GM19328 (cell line): ENCODE measurements around the gene GGT1.
"Not testable (repeated sequence)": the region's sequence is repeated elsewhere in the genome, so short reads cannot be mapped to it uniquely, and the experiment has no call there.

Source experiments
- ATAC-seq: cut with Tn5 transposase; IDR thresholded peaks from one replicate; pipeline ENCODE4 v1.9.1; 2021; ENCODE audit warnings: mild to moderate bottlenecking, moderate library complexity; ENCODE audit not compliant: unreplicated experiment

Gene GGT1

GRCh38 chr22:24602847-24603769, at the start of gene GGT1:
Gene GGT1, plus strand, starts transcription at chr22:24603193. Its CDS starts 7,889 bp downstream, at chr22:24611082.
- not testable (repeated sequence) for ATAC-seq

- no peak for ATAC-seq
Observed at GRCh38 chr22:24553597-24554312, 49.2 kb upstream of the GGT1 start.

DNA sequence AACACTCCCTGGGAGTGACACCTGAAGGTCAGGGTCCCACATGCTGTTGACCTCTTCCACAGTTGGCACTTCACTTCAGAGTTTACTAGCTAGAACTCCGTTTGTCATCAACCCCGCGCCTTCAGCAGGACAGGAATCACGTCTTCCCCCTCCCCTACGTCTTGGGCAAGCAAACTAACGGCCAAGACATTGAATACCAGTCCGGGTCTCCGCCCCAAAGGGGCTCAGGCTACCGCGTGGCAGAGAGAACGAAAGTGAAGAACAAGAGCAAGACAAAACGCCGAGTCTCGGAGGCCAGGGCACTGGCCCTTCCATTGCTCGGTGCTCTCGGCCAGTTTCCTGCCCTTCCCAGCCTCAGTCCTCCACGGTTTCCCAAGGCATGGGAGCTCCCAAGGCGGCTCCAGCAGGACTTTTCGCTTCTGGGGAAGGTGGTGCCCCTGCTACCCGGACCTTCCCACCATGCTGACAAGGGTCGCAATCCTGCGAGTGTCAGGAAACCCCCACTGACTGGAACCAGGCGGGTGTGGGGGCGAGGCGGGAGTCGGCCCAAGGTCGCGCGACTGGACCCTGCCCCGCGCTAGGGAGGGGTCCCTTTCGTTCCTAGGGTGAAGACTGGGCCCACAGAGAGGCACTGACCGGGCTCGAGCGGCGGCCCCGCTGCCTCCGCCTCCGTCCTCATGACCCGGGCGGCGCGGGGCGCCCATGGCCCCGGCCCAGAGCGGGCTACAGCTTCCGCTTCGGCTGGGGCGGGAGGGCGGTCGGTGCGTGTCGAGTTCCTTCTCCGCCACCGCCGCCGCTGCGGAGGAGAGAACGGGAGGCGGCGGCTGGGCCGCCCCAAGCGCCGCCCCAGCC, 48.5 kb upstream of the GGT1 start, which contains the start of gene GUCD1:
GUCD1 (minus strand) TSS at position 826 of the 852 bp plus-strand sequence; CDS start at position 679, 147 bp downstream.
- peak; percentile 24 for ATAC-seq

DNA sequence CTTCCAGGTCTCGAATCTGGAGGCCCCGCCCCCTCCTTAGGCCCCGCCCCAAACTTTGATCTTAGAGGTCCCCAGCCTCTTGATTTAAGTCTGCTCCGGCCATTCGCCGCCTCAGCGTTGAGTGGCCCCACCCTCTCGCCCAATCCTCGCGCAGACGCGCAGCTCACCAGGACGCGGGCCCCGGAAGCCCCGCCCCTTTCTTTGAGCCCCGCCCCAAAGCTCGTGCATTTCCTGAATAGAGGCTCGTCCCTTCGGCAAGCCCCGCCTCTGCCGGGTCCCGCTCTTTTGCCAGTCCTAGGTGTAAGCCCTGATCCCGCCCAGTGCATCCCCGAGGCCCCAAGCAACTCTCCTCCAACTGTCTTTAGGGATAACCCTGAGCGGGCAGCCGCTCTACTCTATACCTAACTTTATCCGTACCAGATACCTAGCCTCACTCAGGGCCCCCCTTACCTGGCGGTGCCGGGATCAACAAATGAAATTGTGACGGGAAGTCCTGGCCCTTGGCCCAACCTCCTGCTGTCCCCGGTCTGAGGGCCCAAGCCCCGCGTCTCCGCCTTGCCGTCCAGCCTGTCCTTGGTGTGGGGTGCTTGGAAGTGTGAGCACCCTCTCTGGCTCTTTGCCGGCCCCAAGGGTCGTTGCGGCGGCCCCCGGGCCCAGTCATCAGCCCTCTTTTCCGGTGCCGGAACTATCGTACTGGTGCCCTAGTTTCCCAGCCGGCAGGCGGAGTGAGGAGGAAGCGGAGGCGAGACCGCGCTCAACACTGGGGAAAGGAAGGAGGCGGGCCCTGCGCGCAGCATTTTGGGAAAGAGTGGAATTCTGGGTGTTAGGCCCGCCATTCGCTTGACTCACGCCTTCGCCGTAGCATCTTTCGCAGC, 47.6 kb upstream of the GGT1 start, which contains the start of gene SNRPD3:
SNRPD3 (plus strand) TSS at position 835 of the 875 bp plus-strand sequence. CDS start 1,676 bp downstream, outside the sequence.
- peak; percentile 69 for ATAC-seq

GRCh38 chr22:24559471-24559870, 43.5 kb upstream of the GGT1 start:
- no peak for ATAC-seq

DNA sequence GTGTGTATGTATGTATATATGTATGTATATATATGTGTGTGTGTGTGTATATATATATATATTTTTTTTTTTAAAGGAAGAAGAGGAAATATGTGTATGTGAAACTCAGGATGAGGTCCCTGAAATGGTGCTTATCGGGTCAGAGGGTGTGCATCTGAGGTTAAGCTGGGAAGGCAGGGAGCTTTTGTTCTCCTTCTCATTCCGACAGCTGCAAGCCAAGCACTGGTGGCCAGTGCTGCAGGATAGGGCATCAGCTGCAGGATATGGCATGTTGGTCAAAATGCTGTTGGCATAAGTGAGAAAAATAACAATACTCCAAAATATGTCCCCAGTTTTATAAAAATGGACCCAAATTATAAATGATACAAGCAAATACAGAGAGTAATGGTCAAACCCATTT, 39.7 kb upstream of the GGT1 start:
- ATAC-seq = no peak

- no peak for ATAC-seq
Observed at GRCh38 chr22:24564376-24565058, 38.5 kb upstream of the GGT1 start.

DNA sequence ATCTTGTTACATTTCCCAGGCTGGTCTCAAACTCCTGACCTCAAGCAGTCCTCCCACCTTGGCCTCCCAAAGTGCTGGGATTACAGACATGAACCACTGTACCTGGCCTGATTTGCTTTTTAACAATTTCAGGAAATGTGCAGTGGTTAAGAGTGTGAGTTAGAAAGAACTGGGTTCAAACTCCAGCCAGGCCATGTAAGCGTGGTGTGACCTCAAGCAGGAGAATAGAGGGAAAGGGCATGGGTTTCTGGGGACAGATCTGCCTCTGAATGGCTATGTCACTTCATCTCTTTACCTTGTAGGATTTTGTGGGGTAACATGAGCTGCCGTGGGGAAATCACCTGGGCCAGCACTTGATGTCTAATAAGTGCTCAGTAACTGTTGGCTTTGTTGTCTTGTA, 37.9 kb upstream of the GGT1 start:
- ATAC-seq = no peak

DNA sequence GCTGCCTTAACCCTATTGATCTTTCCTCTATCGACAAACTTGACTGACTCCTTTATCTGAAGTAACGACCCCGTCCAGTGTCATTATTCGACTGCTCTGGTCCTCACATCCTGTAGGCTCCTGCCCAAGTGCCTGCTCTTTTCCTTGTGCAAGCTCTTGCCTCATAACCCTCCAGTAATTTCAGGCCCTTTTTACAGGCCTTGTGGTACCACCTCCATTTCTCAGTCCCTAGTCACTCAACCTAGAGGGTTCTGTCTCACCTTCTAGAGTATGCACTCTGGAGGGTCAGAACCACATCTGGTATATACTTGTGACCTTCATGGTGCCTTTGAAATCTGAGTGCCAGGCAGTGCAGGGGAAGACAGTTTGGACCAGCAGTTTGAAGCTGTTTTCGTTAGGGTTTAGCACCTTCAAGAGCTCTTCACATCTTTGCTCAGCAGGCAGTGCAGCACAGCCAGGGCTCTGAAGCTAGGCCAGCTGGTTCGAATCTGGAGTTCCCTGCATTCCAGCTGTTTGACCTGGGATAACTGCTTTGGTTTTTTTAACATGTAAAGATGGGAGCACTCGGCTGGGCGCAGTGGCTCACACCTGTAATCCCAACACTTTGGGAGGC, 36.0 kb upstream of the GGT1 start:
- ATAC-seq = no peak

GRCh38 chr22:24567668-24568067, 35.3 kb upstream of the GGT1 start:
- ATAC-seq = no peak

GRCh38 chr22:24571266-24571665, 31.7 kb upstream of the GGT1 start:
- no peak for ATAC-seq

DNA sequence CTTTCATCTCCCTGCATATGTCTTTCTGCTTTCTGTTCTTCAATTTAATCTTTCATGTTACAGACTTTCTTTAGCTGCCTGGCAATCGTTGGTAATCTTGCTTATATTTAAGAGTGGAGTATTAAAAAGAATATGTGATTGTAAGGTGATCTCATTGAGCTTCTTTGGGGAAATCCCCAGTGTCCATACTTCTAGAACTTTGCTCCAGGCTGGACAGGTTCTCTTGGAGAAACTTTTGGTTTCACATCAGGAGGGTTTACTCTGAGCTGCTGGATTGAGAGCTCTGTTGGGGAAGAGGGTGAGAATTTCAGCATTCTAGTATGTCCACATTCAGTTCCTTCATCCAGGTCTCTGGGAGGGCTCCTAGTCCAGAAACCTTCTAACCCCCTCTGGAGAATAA, 26.2 kb upstream of the GGT1 start:
- ATAC-seq = no peak

GRCh38 chr22:24578355-24579257, 24.4 kb upstream of the GGT1 start:
- ATAC-seq = no peak

DNA sequence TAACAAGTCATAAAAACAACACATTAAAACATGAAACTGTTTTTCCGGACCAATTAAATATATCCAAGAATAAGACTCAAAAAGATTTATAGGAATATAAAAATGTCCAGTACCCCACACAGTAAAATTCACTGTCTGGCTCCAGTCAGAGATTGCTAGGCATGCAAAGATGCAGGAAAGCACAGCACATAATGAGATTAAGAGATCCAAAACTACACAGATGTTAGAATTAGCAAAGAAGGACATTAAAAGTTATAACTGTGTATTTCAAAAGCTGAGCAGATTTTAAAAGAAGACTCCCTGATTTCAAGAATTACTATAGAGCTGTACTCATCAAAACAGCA, 23.8 kb upstream of the GGT1 start:
- no peak for ATAC-seq

GRCh38 chr22:24580276-24580675, 22.7 kb upstream of the GGT1 start:
- ATAC-seq = no peak

DNA sequence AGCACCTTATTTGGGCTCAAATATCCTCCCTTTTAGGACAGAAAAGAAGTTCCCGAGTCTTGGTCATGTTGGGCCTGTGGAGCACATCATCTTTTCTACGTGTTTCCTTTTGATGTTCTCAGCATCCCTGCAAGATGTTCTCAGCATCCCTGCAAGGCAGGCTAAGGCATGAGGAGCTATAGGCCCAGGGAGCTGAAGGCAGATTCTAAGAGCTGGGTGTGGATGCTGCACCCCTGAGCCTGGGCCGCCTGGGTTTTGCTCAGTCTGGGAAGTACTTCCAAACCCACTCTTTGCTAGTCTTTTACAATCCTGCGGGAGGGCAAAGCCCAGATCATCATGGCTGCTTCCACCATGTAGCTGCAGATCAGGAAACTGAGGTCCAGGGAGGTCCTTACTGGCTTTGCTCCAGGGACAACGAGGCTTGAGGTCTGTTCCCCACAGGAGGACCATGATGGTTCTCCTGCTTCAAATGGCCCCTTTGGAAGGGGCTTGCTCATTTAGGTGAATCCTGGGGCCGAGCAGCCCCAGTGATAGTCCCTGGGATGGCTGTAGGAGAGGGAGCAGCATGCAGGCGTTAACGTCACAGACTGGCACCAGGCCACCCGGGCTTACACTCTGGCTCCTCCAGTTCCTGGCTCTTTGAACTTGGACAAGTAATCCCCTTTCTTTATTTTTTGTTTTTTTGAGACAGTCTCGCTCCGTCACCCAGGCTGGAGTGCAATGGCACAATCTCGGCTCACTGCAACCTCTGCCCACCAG, 20.8 kb upstream of the GGT1 start:
- no peak for ATAC-seq
